ENCODE data around the gene THSD4.

The THSD4 gene

GRCh38 chr15:71688509-71689094, 573.3 kb downstream of the THSD4 start:
- peaks cover 33% of the 10 kb centered on the region for H3K4me1 ChIP-seq (ENCODE audit: insufficient read depth, low read length, poor library complexity, severe bottlenecking)

GRCh38 chr15:71691081-71691457, 575.8 kb downstream of the THSD4 start:
- Histone ChIP-seq H3K4me1 (ENCODE audit: insufficient read depth, low read length, poor library complexity, severe bottlenecking) (peaks cover 23% of the 10 kb centered on the region), H3K27me3 (ENCODE audit: insufficient read depth, low read length, poor library complexity, severe bottlenecking) (no peaks in the 10 kb centered on the region), H3K4me2 (ENCODE audit: low read depth, low read length, poor library complexity, severe bottlenecking) (no peak overlapping the region), H3K36me3 (ENCODE audit: insufficient read depth, low read length) (no peaks in the 10 kb centered on the region), H3K9me3 (ENCODE audit: insufficient read depth, low read depth, low read length) (no peaks in the 10 kb centered on the region), H3K9me2 (replicated peaks; ENCODE audit: low read depth, low read length) (no peaks in the 10 kb centered on the region), H3K9ac (ENCODE audit: low read depth, low read length, poor library complexity, severe bottlenecking) (no peak overlapping the region), H3K79me2 (ENCODE audit: insufficient read depth, low read length) (no peaks in the 10 kb centered on the region), H4K20me1 (ENCODE audit: insufficient read depth, low read length, poor library complexity, severe bottlenecking) (no peaks in the 10 kb centered on the region), H3F3A (ENCODE audit: low read depth) (no peaks in the 10 kb centered on the region), H3K4me3 (ENCODE audit: low read length, poor library complexity, severe bottlenecking) (no peak overlapping the region), H2AFZ (ENCODE audit: low read length) (no peak overlapping the region)
- TF ChIP-seq CTCF (conservative IDR thresholded peaks at IDR 0.05; ENCODE audit: low read length) (no peak), EZH2phosphoT487 (IDR thresholded peaks at IDR 0.05; ENCODE audit: borderline replicate concordance) (no peak)

More at GRCh38 chr15:71688509-71689094, 573.3 kb downstream of the THSD4 start:
- no peak for TF ChIP-seq CTCF (conservative IDR thresholded peaks at IDR 0.05; ENCODE audit: low read length)
- no peak for TF ChIP-seq EZH2phosphoT487 (IDR thresholded peaks at IDR 0.05; ENCODE audit: borderline replicate concordance)
- Histone ChIP-seq H3K27me3 (ENCODE audit: insufficient read depth, low read length, poor library complexity, severe bottlenecking) (no peaks in the 10 kb centered on the region), H3K4me2 (ENCODE audit: low read depth, low read length, poor library complexity, severe bottlenecking) (no peak overlapping the region), H2AFZ (ENCODE audit: low read length) (no peak overlapping the region), H3F3A (ENCODE audit: low read depth) (no peaks in the 10 kb centered on the region), H3K9me2 (replicated peaks; ENCODE audit: low read depth, low read length) (no peaks in the 10 kb centered on the region), H3K36me3 (ENCODE audit: insufficient read depth, low read length) (no peaks in the 10 kb centered on the region), H4K20me1 (ENCODE audit: insufficient read depth, low read length, poor library complexity, severe bottlenecking) (no peaks in the 10 kb centered on the region), H3K4me3 (ENCODE audit: low read length, poor library complexity, severe bottlenecking) (no peak overlapping the region), H3K9me3 (ENCODE audit: insufficient read depth, low read depth, low read length) (no peaks in the 10 kb centered on the region), H3K79me2 (ENCODE audit: insufficient read depth, low read length) (no peaks in the 10 kb centered on the region), H3K9ac (ENCODE audit: low read depth, low read length, poor library complexity, severe bottlenecking) (no peak overlapping the region)

- peaks cover 17% of the 10 kb centered on the region for H3K4me1 ChIP-seq (ENCODE audit: insufficient read depth, low read length, poor library complexity, severe bottlenecking)
- H3K9me3 ChIP-seq (ENCODE audit: insufficient read depth, low read depth, low read length): no peaks in the 10 kb centered on the region
- H3K27me3 ChIP-seq (ENCODE audit: insufficient read depth, low read length, poor library complexity, severe bottlenecking): no peaks in the 10 kb centered on the region
- no peak overlapping the region for H3K9ac ChIP-seq (ENCODE audit: low read depth, low read length, poor library complexity, severe bottlenecking)
- no peaks in the 10 kb centered on the region for H4K20me1 ChIP-seq (ENCODE audit: insufficient read depth, low read length, poor library complexity, severe bottlenecking)
- H3K36me3 ChIP-seq (ENCODE audit: insufficient read depth, low read length): no peaks in the 10 kb centered on the region
- H3K9me2 ChIP-seq (replicated peaks; ENCODE audit: low read depth, low read length): no peaks in the 10 kb centered on the region
- no peaks in the 10 kb centered on the region for H3F3A ChIP-seq (ENCODE audit: low read depth)
- H2AFZ ChIP-seq (ENCODE audit: low read length): no peak overlapping the region
- no peak overlapping the region for H3K4me3 ChIP-seq (ENCODE audit: low read length, poor library complexity, severe bottlenecking)
- H3K79me2 ChIP-seq (ENCODE audit: insufficient read depth, low read length): no peaks in the 10 kb centered on the region
- TF ChIP-seq CTCF (conservative IDR thresholded peaks at IDR 0.05; ENCODE audit: low read length) (no peak), EZH2phosphoT487 (IDR thresholded peaks at IDR 0.05; ENCODE audit: borderline replicate concordance) (no peak)
- H3K4me2 ChIP-seq (ENCODE audit: low read depth, low read length, poor library complexity, severe bottlenecking): no peak overlapping the region
These were observed 576.5 kb downstream of the THSD4 start for GRCh38 chr15:71691458-71692417.

Measured in Loucy (cell line).